COR-L47 (cell line): ENCODE measurements around the gene GRM2.

Experiments used
- DNase-seq: peaks from one replicate; lab custom pipeline; 2025; lab: John Stamatoyannopoulos, UW

The GRM2 gene

DNA sequence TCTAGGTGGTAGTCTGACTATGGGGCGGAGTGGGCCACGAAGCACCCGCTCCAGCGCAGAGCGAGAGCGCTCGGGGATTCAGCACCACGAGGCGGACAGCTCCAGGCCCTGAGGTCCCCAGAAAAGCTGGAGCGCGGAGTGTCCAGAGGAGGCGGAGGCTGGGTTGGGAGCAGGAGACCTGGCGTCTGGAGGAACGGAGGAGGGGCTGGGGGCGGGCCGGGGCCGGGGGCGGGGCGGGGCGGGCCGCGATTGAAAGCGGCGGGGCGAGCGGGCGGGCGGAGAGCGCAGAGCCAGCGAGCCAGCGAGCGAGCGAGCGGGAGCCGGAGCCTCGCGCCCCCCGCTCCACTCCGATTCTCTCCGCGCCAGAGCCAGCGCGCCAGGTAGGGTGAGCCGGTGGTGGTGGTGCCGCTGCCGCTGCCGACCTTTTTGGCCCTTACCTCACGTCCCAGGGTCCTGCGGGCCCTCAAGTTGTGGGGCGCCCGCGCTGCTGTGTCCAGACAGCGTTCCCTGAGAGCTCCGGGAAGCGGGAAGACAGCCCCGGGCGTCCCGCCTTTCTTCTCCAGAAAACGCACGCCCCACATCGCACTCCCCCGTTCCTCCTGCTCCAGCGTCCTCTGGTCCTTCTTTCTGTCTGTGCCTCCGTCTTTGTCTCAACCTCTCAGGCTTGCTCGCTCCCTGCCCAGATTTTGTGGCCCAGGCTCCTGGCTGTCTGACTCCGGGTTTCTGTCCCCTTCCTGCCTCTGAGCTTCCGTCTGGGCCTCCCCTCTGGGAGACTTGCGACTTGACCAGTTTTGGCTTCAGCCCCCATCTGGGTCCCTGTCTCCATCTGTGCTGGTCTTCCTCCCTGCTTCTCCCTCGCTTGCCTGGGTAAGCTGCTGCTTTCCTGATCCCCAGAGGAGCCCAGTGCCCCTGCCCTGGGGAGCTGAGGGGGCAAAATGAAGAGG, at the start of gene GRM2:
Gene GRM2 (plus strand): TSS at position 281 of the 944 bp plus-strand sequence. CDS start 1,916 bp downstream, outside the sequence.
- peak; percentile 55 for DNase-seq

DNA sequence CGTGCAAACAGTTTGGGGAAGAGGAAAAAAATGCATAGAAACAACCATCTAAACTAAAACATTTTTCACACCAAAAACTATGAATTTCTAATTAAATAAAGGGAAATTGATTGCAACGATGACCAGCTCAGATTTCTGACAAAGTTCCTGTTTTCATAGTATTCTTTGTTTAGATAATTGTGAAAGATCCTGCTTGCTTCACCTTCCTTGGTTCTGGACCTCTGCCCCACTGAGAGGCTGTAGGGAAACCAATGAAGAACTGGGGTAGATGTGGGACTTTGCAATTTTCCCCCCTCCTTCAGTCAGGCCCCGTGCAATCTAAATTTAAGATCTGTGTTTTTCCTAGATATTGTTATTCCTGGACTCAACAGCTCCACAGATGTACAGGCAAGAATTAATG, 49.6 kb upstream of the GRM2 start:
- DNase-seq = no peak

DNA sequence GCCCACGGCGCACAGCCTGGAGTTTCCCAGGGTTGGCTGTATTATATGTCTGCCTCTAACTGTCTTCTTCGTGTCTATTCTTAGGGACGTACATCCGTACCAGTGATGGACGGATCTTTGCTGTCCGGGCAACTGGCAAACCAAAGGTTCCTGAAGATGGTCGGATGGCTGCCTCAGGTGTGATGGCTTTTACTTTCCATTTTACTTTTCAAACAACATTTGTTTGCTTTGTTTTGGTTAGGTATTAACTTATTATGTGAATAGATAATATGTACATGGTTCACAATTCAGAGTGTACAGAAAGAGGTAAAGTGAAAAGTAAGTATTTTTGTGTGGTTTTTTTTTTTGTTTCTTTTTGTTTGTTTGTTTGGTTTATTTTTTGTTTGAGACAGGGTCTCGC, 46.9 kb upstream of the GRM2 start:
- DNase-seq = no peak

DNA sequence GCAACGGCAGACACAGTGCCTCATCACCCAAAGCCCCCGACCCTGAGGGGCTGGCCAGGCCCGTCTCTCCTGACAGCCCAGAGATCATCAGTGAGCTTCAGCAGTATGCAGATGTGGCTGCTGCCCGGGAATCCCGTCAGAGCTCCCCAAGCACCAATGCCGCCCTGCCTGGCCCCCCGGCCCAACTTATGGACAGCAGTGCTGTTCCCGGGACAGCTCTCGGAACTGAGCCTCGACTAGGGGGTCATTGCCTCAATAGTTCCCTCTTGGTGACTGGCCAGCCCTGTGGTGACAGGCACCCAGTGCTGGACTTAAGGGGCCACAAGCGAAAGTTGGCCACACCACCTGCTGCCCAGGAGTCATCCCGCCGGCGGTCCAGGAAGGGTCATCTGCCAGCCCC, 44.4 kb upstream of the GRM2 start:
- DNase-seq = no peak

DNA sequence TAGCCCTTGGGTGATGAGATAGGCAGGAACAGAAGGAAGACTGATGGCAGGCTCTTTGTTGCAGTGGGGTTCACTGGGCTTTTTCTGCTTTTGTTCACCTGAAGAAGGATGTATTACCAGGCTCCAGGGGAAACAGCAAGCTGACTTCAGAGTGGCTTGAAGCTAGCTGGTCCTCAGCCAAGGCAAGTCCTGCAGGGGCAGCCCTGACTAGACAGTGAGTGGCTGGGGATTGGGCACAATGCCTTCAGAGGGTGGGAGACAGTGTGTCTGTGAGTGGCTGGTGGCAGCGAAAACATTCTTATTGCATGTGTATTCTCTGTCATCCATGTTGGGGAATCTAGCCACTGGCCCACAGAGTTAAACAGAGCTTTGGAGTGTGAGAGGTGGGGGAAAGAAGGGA, 38.1 kb upstream of the GRM2 start:
- DNase-seq = no peak

DNA sequence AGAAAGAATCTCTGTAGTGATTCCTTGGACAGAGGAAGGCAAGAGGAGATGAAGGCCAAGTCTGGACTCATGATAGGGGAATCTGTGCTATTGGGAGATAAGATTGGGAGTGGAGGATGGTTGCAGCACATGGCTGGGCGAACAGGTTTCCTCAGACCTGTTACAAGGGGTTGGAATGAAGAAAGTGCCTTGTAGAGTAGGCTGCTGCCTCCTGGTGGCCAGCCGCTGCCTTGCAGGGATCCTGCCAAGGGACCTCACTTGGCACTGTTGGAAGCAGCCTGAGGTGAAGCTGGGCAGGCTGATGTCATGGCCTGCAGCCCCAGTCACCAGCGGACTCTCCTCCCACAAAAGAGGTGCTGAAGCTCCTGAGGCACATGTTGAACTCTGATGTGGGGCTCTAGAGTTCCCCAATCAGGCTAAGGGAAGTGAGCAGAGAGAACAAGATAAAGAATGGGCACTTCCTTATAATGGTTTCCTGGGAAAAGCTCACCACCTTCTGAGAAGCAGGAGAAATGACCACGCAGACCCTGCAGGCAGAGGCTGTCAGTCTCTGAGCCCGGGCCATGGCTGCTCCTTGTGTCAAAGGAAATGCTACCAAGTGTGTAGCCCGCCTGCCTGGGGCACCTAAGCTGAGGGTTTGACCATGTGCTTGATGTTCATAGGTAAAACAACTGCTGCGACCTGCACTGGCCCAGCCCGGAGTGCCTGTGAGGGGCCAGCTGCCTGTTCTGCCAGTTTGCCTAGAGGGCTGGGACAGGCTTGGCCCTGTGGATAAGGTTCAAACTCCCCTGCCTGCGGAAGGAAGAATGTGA, 37.4 kb upstream of the GRM2 start:
- peak; percentile 20 for DNase-seq

DNA sequence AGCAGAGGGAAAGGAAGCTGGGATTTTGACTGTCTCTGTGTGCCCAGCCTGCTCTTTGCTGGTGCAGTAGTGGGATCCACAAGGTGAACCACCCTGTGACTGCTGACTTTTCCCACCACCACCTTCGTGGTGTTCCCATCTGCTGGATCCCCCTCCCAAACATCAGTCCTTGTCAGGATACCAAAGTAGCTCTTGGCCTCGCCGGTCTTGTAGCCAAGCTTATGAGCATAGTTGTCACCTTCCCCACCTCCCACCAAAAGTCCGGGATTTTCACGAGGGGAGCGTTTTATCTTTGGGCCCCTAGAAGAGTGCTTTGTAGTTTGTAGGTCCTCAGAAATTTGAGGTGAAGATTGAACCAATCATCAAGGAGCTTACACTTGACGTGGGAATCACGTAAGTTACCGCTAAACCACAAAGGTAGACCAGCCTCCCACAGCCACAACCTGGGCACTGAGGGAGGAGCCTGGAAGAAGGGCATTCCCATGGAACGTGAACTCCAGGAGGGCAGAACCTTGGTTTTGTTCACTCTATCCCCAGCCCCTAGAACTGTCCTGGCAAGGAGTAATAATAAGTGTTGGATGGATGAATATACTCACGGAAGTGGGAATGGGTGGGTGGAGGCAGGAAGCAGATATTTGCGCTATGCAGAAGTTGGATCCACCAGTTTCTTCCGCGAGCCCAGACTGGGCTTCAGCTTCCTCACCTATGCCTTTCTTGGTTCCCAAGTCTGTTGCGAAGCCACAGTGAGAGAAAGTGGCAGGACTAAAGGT, 36.6 kb upstream of the GRM2 start:
- no peak for DNase-seq

DNA sequence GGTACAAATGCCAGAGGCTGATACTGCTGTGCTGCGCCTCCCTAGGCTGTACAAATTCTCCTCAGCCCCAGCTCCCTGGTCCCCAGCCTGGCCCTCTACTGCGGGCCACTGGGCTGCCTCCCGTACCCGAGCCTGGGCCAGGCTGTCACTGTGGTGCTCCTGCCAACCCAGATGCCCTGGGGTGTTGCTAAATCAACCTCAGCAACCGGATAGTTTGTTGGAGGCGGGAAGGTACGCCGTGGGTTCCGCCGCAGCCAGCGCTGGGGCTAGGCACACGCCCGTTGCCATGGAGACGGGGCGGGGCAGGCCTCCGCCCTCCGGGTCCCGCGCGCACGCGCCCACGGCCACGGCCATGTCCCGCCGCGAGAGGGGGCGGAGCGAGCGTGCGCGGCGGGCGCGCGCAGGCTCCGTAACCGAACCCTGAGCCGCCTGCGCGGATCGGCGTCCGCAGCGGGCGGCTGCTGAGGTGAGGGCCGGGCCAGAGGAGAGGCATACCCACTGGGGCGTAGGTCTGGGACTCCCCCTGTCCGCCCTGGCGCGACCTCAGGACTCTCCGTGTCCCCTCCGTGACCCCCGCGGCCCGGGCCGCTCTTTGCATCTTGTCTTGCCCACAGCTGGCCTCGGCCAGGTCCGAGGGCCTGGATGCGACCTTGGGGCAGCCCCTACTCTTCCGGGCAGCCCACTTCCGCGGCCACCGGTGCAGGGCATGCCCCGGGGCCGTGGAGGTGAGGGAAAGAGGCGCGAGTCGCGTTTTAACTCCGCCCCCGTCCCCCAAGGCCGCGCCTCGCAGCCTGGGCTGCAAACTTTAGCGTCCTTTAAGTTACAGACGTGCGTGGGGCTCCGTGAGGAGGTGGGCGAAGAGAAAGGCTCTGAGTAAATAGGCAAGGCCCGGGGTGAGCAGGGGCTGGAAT, 35.8 kb upstream of the GRM2 start, which contains the start of gene TEX264:
Gene TEX264 (plus strand): TSS at position 430 of the 911 bp plus-strand sequence. CDS start 3,053 bp downstream, outside the sequence.
- DNase-seq = peak; percentile 75

DNA sequence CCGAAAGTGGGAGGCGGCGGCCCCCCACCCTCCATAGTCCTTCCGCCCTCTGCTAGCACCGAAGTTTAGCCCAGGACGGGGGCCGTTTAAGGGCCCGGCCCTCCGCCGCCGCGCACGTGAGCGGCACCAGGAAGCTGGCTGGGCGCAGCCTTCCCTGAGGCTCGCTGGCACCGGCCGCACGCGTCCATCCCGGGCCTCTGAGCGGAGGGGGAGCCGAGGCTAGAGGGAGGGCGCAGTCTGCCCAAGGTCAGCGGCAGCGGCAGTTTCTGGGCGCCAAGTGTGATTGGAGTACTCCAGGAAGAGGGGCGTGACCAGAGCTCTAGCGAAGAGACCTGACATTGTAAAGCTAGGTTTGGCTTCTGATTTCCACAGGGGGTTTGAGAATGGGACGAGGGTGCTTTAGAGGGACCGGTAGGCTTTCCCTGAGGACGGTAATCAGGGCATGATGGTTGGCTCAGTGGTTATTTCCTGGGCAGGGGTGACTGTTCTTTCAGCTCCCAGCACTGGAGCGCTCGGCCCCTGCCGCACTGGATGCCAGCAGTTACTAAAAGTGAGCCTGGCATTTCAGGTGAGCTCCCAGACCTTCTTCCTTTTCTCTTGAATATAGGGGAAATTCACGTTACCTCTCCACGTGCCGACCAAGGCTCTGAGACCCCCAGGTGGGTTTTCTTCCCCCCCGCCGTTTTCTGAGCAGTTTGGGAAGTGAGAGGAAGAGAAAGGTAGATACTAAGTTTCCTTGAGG, 35.0 kb upstream of the GRM2 start:
- DNase-seq = peak; percentile 32

DNA sequence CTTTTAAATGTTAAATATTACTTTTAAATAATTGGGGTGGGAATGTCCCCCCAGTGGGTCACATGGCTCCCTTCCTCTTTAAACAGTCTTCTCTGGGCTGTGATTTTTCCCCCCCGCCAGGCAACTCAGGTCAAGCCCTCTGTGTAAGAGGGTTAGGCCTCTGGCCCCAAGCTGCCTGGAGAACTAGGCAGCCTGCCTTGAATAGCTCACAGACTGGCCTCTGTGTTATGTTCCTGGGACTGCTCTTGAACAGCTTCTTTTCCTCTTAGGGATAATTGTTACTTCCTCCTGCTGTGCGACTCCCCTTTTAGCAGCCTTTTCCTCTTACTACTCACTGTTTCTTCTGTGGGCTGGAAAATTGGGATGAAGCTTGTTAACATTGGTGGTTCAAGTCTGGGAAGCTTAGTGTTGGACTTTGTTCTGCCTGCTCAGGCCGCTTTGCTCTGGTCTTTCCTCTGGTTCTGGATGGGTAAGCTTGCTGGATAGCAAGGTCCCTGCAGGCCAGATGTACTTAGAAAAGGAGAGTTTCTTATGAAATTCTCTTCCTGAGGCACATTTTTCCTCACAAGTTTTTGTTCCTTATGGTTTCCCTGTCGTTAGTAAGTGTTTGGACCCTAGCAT, 33.6 kb upstream of the GRM2 start:
- DNase-seq = no peak

DNA sequence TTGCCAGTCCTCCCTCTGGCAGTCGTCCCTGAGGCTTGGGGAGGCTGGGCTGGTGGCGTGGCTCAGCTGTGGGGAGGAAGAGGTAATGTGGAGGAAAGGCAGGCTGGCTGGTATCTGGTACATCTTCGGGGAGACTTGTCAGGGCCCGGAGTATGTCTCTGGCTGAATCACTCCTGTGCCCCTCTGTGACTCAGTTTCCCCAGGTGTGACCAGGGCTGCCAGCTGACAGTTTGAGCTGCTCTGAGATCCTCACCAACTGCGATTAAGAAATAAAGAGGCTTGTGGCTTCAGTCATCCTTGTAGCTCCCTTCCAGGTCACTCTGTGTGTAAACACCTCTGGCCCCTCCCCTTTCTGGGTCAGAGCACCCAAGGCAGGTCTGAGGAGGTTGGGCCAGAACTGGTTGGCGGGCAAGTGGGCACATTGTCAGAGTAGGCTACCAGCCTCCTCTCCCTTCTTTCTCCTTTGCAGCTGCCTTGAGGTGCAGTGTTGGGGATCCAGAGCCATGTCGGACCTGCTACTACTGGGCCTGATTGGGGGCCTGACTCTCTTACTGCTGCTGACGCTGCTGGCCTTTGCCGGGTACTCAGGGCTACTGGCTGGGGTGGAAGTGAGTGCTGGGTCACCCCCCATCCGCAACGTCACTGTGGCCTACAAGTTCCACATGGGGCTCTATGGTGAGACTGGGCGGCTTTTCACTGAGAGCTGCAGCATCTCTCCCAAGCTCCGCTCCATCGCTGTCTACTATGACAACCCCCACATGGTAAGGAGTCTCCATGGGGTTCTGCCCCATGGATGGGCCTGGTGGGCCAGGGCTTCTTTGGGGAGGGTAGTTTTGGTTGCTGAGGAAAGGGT, 32.8 kb upstream of the GRM2 start:
- no peak for DNase-seq

DNA sequence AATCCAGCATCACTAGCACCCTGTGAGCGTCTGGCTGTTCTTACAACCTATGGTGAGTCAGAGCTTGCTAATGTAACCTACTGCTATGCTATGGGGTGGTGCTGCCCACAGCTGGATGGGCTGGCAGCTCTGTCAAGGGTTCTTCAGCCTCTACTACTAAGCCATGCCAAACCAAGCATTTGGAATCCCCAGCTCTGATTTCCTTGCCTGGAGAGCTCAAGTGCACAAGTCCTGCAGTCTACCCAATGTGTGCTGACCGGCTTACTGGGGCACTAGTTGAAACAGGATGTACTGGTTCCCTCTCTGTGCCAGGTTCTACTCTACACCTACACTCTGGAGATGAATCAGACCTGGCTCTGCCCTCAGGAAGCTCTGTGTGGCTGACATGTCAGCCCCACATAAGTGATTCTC, 31.7 kb upstream of the GRM2 start:
- DNase-seq = no peak

DNA sequence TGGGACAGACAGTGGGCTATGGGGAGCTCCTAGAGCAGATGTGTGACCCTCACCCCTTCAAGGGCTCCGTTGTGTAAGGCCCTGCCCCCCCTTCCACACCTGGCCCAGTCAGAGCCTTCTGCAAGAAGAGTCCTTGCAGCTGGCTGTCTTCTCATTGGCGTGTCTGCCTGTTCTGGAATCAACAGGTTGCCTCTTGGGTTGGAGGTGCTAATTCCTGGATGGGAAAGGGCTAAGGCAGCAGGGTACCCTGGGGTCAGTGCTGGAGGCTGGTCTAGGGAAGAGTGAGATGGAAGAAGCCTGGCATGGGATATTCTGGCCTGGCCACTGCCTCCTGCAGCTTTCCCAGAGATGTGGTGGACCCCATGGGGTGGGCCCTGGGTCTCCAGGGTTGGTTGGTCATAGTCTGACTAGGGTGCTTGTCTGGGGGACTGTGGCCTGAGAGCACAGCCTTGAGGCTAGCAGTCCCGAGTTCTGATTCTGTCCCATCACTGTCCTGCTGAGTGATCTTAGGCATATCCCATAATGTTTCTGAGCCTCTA, 30.7 kb upstream of the GRM2 start:
- DNase-seq = no peak

DNA sequence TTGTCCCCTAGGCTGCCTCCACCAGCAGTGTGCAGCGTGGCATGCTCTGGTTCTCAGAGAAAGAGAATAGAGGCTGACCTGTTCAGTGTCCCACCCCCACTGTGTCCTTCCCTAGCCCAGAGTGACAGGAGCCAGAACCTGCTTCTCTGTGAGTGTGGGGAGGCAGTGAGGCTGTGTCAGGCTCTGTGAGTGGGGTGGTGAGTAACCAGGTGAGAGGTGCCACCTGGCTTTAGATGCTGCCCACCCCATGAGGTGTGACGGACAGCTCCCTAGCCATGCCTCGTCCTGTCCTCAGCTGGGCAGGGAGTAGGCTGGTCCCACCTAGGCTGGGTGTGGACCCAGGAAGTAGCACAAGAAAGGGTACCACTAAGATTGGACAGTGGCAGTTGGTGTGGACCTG, 29.5 kb upstream of the GRM2 start:
- DNase-seq = no peak

DNA sequence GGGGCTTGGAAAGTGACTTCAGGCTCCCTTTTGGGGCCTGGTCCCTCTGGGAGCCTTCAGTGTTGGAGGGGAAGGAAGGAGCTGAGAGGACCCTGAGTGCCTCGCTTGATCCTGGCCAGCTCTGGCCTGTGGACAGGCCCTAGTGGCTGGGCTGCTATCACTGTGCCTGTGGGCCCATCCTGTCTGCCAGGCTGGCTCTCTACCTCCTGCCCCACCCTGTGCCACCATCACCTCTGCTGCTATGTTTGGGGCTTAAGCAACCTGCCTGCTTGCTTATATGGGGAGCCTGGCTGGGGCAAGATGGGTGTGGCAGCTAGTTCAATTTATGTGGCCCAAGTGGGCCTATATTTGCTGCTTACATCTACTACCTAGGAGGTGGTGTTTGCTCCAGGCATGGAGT, 28.7 kb upstream of the GRM2 start:
- no peak for DNase-seq

DNA sequence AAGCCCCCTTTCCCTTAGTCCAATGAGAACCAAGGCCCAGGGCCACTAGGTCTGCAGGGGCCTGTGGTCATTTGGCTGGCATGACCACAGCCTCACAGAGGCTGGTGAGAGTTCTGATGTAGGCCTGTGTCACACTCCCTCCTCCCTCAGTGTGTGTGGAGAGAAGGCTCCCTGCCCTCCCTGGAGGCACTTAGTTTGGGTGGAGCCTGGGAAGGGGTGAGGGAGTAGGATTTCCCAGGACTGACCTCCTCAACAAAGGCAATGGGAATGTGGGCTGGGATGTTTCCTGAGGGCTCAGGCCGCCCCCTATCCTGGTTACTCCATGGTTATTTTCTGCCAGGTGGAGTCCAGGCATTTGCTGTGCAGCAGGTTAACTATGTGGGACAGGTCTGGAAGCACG, 28.2 kb upstream of the GRM2 start:
- no peak for DNase-seq

DNA sequence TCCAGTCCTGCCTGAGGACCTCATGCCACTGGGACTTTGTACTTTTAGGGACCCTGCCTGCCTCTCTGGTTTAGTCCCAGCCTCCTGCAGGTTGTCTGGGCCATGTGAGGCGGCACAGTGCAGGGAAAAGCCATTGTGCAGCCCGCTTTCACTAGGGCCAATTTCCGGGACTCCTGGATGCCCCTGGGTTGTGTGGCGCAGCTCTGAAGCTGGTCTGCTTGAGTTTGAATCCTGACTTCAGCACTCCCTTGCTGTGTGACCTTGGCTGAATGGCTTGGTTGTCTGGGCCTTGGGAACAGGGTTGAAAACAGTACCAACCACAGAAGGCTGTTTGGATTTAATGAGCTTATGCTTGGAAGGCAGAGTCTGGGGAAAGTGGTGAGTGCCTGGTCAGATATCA, 27.6 kb upstream of the GRM2 start:
- no peak for DNase-seq

DNA sequence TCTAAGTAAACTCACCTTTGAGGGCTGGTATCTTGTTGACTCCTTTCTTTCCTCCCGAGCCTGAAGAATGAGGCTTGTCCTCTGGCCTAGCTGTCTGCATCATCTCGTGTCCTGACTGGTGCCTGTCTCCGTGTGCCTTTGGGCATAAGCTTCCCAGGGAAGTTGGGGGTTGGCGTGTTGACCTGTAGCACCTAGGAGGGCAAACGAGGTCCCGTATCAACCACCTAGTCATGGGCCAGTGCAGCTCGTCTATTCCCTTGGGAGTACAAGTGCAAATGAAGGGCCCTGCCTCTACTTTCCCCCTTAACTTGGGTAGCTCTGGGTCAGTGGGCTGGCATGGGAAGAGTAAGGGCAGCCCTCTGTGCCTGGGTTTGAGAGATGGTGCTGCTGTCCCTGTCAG, 27.1 kb upstream of the GRM2 start:
- DNase-seq = no peak

DNA sequence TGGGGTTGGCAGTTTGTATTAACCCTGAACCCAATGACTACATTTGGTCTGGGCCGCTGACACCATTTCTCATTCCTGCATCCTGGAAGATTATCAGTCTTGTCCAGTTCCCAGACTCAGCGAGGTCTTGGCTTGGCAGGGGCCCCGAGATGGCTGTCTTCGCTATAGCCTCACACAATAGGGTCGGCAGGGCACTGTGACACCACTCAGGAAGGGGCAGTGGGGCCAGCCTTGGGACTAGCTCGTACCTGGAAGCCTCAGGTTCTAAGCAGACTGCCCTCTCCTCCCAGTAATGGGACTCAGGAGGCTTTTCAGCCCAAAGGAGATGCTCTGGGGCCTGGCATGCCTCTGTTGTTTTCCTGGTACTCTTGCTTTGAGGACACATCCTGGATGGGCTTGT, 26.7 kb upstream of the GRM2 start:
- DNase-seq = no peak
